Activated CD4-positive, alpha-beta T cell treated with anti-CD3 and anti-CD28 coated beads for 48 hours (primary cell): ENCODE results near the gene SAV1.
"Not testable (repeated sequence)": the region's sequence is repeated elsewhere in the genome, so short reads cannot be mapped to it uniquely, and the experiment has no call there.

ENCODE experiments used
- DNase-seq: peaks from one replicate; pipeline ENCODE4 v3.0.0-alpha.2; 2020

Gene SAV1

GRCh38 chr14:50664579-50664978 is 3.5 kb downstream of the SAV1 start:
- DNase-seq = not testable (repeated sequence)

GRCh38 chr14:50659327-50659974 is 8.7 kb downstream of the SAV1 start:
- DNase-seq = no peak

- DNase-seq = no peak
These were observed 9.9 kb downstream of the SAV1 start for GRCh38 chr14:50658203-50658602.

- no peak for DNase-seq
These were observed 10.4 kb downstream of the SAV1 start for GRCh38 chr14:50657753-50658152.

GRCh38 chr14:50656776-50657175 is 11.3 kb downstream of the SAV1 start:
- DNase-seq = no peak

- no peak for DNase-seq
These were observed 18.4 kb downstream of the SAV1 start for GRCh38 chr14:50649691-50650090.

GRCh38 chr14:50647753-50648152 is 20.4 kb downstream of the SAV1 start:
- no peak for DNase-seq

GRCh38 chr14:50647282-50647681 is 20.8 kb downstream of the SAV1 start:
- DNase-seq = no peak

GRCh38 chr14:50635141-50635540 is 33.0 kb downstream of the SAV1 start:
- no peak for DNase-seq

GRCh38 chr14:50633954-50634353 is 34.2 kb downstream of the SAV1 start:
- no peak for DNase-seq

GRCh38 chr14:50631408-50631821 is 36.7 kb downstream of the SAV1 start:
- no peak for DNase-seq

- not testable (repeated sequence) for DNase-seq
These were observed 43.2 kb downstream of the SAV1 start for GRCh38 chr14:50624947-50625346.

GRCh38 chr14:50624447-50624846 is 43.7 kb downstream of the SAV1 start:
- no peak for DNase-seq

GRCh38 chr14:50622978-50623377 is 45.1 kb downstream of the SAV1 start:
- no peak for DNase-seq

- no peak for DNase-seq
These were observed 47.8 kb downstream of the SAV1 start for GRCh38 chr14:50620341-50620740.

GRCh38 chr14:50619569-50620141 is 48.5 kb downstream of the SAV1 start:
- DNase-seq = no peak

GRCh38 chr14:50616275-50616674 is 51.8 kb downstream of the SAV1 start:
- DNase-seq = no peak

GRCh38 chr14:50615552-50615951 is 52.6 kb downstream of the SAV1 start:
- no peak for DNase-seq

GRCh38 chr14:50615056-50615455 is 53.0 kb downstream of the SAV1 start:
- DNase-seq = no peak

- no peak for DNase-seq
These were observed 55.3 kb downstream of the SAV1 start for GRCh38 chr14:50612806-50613205.

- DNase-seq = no peak
These were observed 57.6 kb downstream of the SAV1 start for GRCh38 chr14:50610465-50610864.

GRCh38 chr14:50608302-50608851 is 59.7 kb downstream of the SAV1 start:
- no peak for DNase-seq

GRCh38 chr14:50607761-50608160 is 60.3 kb downstream of the SAV1 start:
- DNase-seq = no peak

- peak; percentile 68 for DNase-seq
These were observed 60.9 kb downstream of the SAV1 start for GRCh38 chr14:50607181-50607580.

- no peak for DNase-seq
These were observed 61.6 kb downstream of the SAV1 start for GRCh38 chr14:50606468-50606867.
